ENCODE results near the gene FOXA1. TPM values are rescaled to one million over a fixed set of nuclear protein-coding genes. Genes with fewer than 3 reads are reported as not detected.

The FOXA1 gene
- total RNA-seq, 1 experiment from 2014 or later, result 0.07 TPM

DNA sequence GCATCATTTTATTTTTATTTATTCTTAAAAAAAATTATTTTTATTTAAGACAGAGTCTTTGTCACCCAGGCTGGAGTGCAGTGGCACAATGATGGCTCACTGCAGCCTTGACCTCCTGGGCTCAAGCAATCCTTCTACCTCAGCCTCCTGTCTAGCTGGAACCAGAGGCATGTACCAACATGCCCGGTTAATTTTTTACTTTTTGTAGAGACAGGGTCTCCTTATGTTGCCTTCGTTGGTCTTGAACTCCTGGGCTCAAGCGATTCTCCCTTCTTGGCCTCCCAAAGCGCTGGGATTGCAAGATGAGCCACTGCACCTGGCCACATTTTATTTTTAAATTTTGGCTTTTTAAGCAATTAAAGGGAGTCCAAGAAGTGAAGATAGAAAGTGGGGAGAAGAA, 21.8 kb upstream of the FOXA1 start:
- Histone ChIP-seq H3K4me2 (ENCODE audit: insufficient read depth, insufficient read length, low read length) (no peak overlapping the region), H2AFZ (ENCODE audit: low read length) (no peak overlapping the region), H3K79me1 (ENCODE audit: insufficient read depth, low read depth, low read length, poor library complexity, severe bottlenecking) (no peaks in the 10 kb centered on the region), H3K18ac (ENCODE audit: insufficient read length, low read depth, low read length) (no peak overlapping the region), H3K9me3 (ENCODE audit: control insufficient read depth, low read depth, low read length) (peaks cover 6% of the 10 kb centered on the region), H3K27me3 (ENCODE audit: insufficient read depth, low read length) (peaks cover 6% of the 10 kb centered on the region; the same call in 1 of the 2 replicates), H4K20me1 (ENCODE audit: control insufficient read depth, insufficient read depth, insufficient read length) (no peaks in the 10 kb centered on the region), H2BK15ac (ENCODE audit: low read depth, low read length) (no peak overlapping the region), H3K56ac (ENCODE audit: insufficient read length, low read depth, low read length) (no peak overlapping the region), H3K9ac (ENCODE audit: extremely low read depth, insufficient read length, low read length) (no peak overlapping the region), H4K8ac (replicated peaks; ENCODE audit: insufficient read length, low read depth, low read length) (no peak overlapping the region), H3K23ac (ENCODE audit: insufficient read length, low read depth, low read length) (no peak overlapping the region), H2AK5ac (ENCODE audit: insufficient read length, low read length) (no peak overlapping the region), H2BK120ac (ENCODE audit: low read depth, low read length, poor library complexity, severe bottlenecking) (no peak overlapping the region), H3K4me1 (ENCODE audit: insufficient read depth, low read length) (no peaks in the 10 kb centered on the region), H3K23me2 (ENCODE audit: insufficient read length, low read depth, low read length, poor library complexity, severe bottlenecking) (no peaks in the 10 kb centered on the region), H3K4ac (ENCODE audit: low read depth, low read length) (no peak overlapping the region), H2BK12ac (ENCODE audit: insufficient read length, low read depth, low read length) (no peak overlapping the region), H4K91ac (ENCODE audit: insufficient read length, low read depth, low read length) (no peak overlapping the region), H3K27ac (ENCODE audit: insufficient read length, low read depth, low read length) (no peak overlapping the region), H3T11ph (ENCODE audit: low read length) (no peak overlapping the region), H3K14ac (ENCODE audit: insufficient read depth, low read length) (no peak overlapping the region), H3K79me2 (ENCODE audit: insufficient read depth, low read length) (no peaks in the 10 kb centered on the region), H4K5ac (ENCODE audit: insufficient read length, low read depth, low read length) (no peak overlapping the region), H2BK20ac (ENCODE audit: low read depth, low read length, poor library complexity, severe bottlenecking) (no peak overlapping the region), H2BK5ac (ENCODE audit: insufficient read length, low read length) (no peak overlapping the region)
- Mint-ChIP-seq H3K4me1 (no peaks in the 10 kb centered on the region), H3K36me3 (ENCODE audit: insufficient read depth in 1 of 3, low read depth in 3 of 3) (peaks cover 13 to 30% (median 17%) of the 10 kb centered on the region in 3 experiments), H3K9me3 (peaks cover 38 to 42% of the 10 kb centered on the region in 2 experiments), H3K4me3 (no peak overlapping the region), H3K27ac (no peak overlapping the region), H3K27me3 (ENCODE audit: low read depth) (peaks cover 33% of the 10 kb centered on the region)
- no peak for DNase-seq
- TF ChIP-seq, protein P1, sequence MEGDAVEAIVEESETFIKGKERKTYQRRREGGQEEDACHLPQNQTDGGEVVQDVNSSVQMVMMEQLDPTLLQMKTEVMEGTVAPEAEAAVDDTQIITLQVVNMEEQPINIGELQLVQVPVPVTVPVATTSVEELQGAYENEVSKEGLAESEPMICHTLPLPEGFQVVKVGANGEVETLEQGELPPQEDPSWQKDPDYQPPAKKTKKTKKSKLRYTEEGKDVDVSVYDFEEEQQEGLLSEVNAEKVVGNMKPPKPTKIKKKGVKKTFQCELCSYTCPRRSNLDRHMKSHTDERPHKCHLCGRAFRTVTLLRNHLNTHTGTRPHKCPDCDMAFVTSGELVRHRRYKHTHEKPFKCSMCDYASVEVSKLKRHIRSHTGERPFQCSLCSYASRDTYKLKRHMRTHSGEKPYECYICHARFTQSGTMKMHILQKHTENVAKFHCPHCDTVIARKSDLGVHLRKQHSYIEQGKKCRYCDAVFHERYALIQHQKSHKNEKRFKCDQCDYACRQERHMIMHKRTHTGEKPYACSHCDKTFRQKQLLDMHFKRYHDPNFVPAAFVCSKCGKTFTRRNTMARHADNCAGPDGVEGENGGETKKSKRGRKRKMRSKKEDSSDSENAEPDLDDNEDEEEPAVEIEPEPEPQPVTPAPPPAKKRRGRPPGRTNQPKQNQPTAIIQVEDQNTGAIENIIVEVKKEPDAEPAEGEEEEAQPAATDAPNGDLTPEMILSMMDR (conservative IDR thresholded peaks at IDR 0.05), result no peak
- WGBS (ENCODE audit: extremely low coverage, insufficient read length, low lambda C conversion rate), result no CpG with 5 or more reads among the region's 4 CpGs
